ENCODE measurements around the gene CEP112.

Gene CEP112

GRCh38 chr17:66190738-66191592, 968 bp downstream of the CEP112 start:
- ChIA-PET CTCF (interaction anchor here (0.6 kb wide), 2 partner anchors 102 to 541 kb away, joined by 3 read pairs; no protein-coding TSS in a partner anchor), POLR2A (ENCODE audit: low non-redundant PET) (no interaction called here)
- TF ChIP-seq CTCF (conservative IDR thresholded peaks at IDR 0.05; ENCODE audit: low read depth) = no peak
- no peak for DNase-seq (ENCODE audit: low spot score)
- H3K27ac ChIP-seq = peak overlapping the region; percentile 71

GRCh38 chr17:66187718-66188117, 4.2 kb downstream of the CEP112 start:
- POLR2A ChIA-PET (ENCODE audit: low non-redundant PET) = no interaction called here
- no peak overlapping the region for H3K27ac ChIP-seq
- CTCF ChIA-PET = no interaction called here
- DNase-seq (ENCODE audit: low spot score) = no peak
- TF ChIP-seq CTCF (conservative IDR thresholded peaks at IDR 0.05; ENCODE audit: low read depth) = no peak

- no peak overlapping the region for H3K27ac ChIP-seq
- no peak for TF ChIP-seq CTCF (conservative IDR thresholded peaks at IDR 0.05; ENCODE audit: low read depth)
- ChIA-PET POLR2A (ENCODE audit: low non-redundant PET) (no interaction called here), CTCF (no interaction called here)
- no peak for DNase-seq (ENCODE audit: low spot score)
These were observed 6.1 kb downstream of the CEP112 start for GRCh38 chr17:66185862-66186261.

GRCh38 chr17:66184392-66184791, 7.5 kb downstream of the CEP112 start:
- no peak for TF ChIP-seq CTCF (conservative IDR thresholded peaks at IDR 0.05; ENCODE audit: low read depth)
- CTCF ChIA-PET = interaction anchor here (0.5 kb wide), 1 partner anchor 31 kb away, joined by 5 read pairs; no protein-coding TSS in a partner anchor
- POLR2A ChIA-PET (ENCODE audit: low non-redundant PET) = no interaction called here
- no peak for DNase-seq (ENCODE audit: low spot score)
- H3K27ac ChIP-seq = no peak overlapping the region

GRCh38 chr17:66183529-66183928, 8.4 kb downstream of the CEP112 start:
- DNase-seq (ENCODE audit: low spot score) = no peak
- ChIA-PET CTCF (no interaction called here), POLR2A (ENCODE audit: low non-redundant PET) (no interaction called here)
- H3K27ac ChIP-seq = no peak overlapping the region
- TF ChIP-seq CTCF (conservative IDR thresholded peaks at IDR 0.05; ENCODE audit: low read depth) = no peak

GRCh38 chr17:66178642-66179041, 13.3 kb downstream of the CEP112 start:
- CTCF ChIA-PET = no interaction called here
- POLR2A ChIA-PET (ENCODE audit: low non-redundant PET) = no interaction called here
- no peak for TF ChIP-seq CTCF (conservative IDR thresholded peaks at IDR 0.05; ENCODE audit: low read depth)
- H3K27ac ChIP-seq = no peak overlapping the region
- DNase-seq (ENCODE audit: low spot score) = no peak
